Left lung (tissue), 10 donors: Measurements from ENCODE around the gene PGAP6. TPM values are rescaled to one million over a fixed set of nuclear protein-coding genes. Genes with fewer than 3 reads are reported as not detected.

ENCODE experiments used
- ATAC-seq: fragments of 200-7000 bp; cut with Tn5 transposase; one replicate; pipeline ENCODE4 v1.9.1; 2020; ENCODE audit warnings: moderate library complexity
- DNase-seq, 4 donors: peaks; one replicate each; pipeline ENCODE4 v3.0.0-alpha.2; 2013 to 2020
- H3K27ac ChIP-seq, 2 donors: fragments of 200-600 bp; sonication (generic) in 1 of 2; one replicate each; pipeline versions ENCODE4 v1.5.0 to v1.8.0; 2020 to 2021
- H3K27me3 ChIP-seq, 2 donors: fragments of 200-600 bp; sonication (generic) in 1 of 2; one replicate each; pipeline versions ENCODE4 v1.5.0 to v1.8.0; 2020 to 2021
- H3K36me3 ChIP-seq, 2 donors: fragments of 200-600 bp; sonication (generic) in 1 of 2; one replicate each; pipeline versions ENCODE4 v1.5.0 to v1.8.0; 2020 to 2021
- H3K4me1 ChIP-seq, 2 donors: fragments of 200-600 bp; one replicate each; pipeline ENCODE4 v1.8.0; 2021
- H3K4me3 ChIP-seq, 2 donors: fragments of 200-600 bp; sonication (generic) in 1 of 2; one replicate each; pipeline versions ENCODE4 v1.5.0 to v1.8.0; 2020 to 2021; ENCODE audit warnings: mild to moderate bottlenecking in 1 of 2
- H3K9me3 ChIP-seq, 2 donors: fragments of 200-600 bp; sonication (generic) in 1 of 2; one replicate each; pipeline versions ENCODE4 v1.5.0 to v1.8.0; 2020 to 2021
- intact Hi-C, 2 donors: fragments of 100-400 bp; cut with DNase I; formaldehyde crosslinking; loops; one replicate each; pipeline versions ENCODE4 v1.11.2 to v1.14.2; 2022
- polyA plus RNA-seq, 6 donors: library from polyadenylated mRNA; unstranded; fragments of 120-200 nt; gene quantifications; one replicate each; pipeline ENCODE4 v1.2.1, GENCODE V29; 2013; ENCODE audit not compliant: insufficient read length in 6 of 6
- total RNA-seq, 2 donors: library from RNA; stranded (reverse); fragmentation: NEBNext Ultra II Directional; extraction: Animal tissue kit (Norgen Biotek cat#: 25700); gene quantifications; one replicate each; pipeline ENCODE4 v1.2.1, GENCODE V29; 2021
- TF ChIP-seq, protein P1 (sequence below), 2 donors: fragments of 200-600 bp; sonication (generic) in 1 of 2; IDR thresholded peaks; one replicate each; pipeline versions ENCODE4 v1.5.0 to v1.8.0; 2021; ENCODE audit warnings: antibody characterized with exemption in 2 of 2
- donor health status: DM: no; HTN: yes; CAD: no.
- donor health status: DM: no; HTN: no; CAD: no.

The PGAP6 gene
- total and polyA plus RNA-seq, 8 donors, result 37.3 to 88.4 (median 43.9) TPM

DNA sequence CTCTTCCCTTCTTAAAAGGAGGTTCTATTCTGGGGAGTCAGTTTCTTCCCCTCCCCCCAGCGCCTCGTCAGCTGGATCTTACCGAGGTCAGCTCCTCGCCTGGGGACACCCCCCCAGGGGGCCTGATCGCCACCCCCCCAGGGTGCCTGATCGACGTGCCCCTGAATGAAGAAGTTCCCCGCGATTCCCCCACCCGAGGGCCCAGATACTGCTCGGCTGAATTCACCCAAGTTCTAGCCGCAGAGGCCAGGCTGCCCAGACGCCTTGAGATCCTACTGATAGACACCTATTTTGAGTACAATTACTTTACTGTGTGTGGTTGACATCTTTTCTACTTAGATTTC, 45.1 kb upstream of the PGAP6 start:
- H3K27me3 ChIP-seq, result peaks cover 0 to 11% of the 10 kb centered on the region in 2 donors
- TF ChIP-seq, protein P1, sequence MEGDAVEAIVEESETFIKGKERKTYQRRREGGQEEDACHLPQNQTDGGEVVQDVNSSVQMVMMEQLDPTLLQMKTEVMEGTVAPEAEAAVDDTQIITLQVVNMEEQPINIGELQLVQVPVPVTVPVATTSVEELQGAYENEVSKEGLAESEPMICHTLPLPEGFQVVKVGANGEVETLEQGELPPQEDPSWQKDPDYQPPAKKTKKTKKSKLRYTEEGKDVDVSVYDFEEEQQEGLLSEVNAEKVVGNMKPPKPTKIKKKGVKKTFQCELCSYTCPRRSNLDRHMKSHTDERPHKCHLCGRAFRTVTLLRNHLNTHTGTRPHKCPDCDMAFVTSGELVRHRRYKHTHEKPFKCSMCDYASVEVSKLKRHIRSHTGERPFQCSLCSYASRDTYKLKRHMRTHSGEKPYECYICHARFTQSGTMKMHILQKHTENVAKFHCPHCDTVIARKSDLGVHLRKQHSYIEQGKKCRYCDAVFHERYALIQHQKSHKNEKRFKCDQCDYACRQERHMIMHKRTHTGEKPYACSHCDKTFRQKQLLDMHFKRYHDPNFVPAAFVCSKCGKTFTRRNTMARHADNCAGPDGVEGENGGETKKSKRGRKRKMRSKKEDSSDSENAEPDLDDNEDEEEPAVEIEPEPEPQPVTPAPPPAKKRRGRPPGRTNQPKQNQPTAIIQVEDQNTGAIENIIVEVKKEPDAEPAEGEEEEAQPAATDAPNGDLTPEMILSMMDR (IDR thresholded peaks at IDR 0.05), result no peak
- peaks cover 9 to 40% of the 10 kb centered on the region in 2 donors for H3K4me1 ChIP-seq
- DNase-seq (peak in 1 of 4 donors; percentile 69), ATAC-seq (no peak)
- H3K36me3 ChIP-seq, result no peaks in the 10 kb centered on the region
- intact Hi-C loops, result no loop called here
- H3K27ac ChIP-seq, result no peak overlapping the region
- H3K4me3 ChIP-seq, result peak overlapping the region; percentile 67 to 78
- no peaks in the 10 kb centered on the region for H3K9me3 ChIP-seq

DNA sequence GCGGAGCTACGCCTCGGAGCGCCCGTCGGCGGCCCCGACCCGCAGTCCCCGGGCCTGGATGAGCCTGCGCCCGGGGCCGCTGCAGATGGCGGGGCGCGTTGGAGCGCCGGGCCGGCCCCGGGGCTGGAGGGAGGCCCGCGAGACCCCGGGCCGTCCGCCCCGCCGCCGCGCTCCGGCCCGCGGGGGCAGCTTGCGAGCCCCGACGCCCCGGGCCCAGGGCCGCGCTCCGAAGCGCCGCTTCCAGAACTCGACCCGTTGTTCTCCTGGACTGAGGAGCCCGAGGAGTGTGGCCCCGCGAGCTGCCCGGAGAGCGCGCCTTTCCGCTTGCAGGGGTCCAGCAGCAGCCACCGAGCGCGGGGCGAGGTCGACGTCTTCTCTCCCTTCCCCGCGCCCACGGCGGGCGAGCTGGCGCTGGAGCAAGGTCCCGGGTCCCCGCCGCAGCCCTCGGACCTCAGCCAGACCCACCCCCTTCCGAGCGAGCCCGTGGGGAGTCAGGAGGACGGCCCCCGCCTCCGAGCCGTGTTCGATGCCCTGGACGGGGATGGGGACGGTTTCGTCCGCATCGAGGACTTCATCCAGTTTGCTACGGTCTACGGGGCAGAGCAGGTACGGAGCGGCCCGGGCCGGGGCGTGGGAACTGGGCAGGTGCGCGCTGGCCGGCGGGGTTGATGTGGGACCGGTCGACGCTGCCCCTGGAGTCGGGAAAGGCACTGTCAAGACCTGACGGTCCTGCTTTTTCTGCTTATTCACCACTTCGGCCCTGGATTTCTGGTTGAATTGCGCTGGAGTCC, 44.5 kb upstream of the PGAP6 start:
- H3K27me3 ChIP-seq, result peaks cover 0 to 11% of the 10 kb centered on the region in 2 donors
- intact Hi-C loops, result no loop called here
- H3K27ac ChIP-seq, result no peak overlapping the region
- H3K4me1 ChIP-seq, result peaks cover 9 to 40% of the 10 kb centered on the region in 2 donors
- no peaks in the 10 kb centered on the region for H3K36me3 ChIP-seq
- TF ChIP-seq, protein P1 (IDR thresholded peaks at IDR 0.05), result no peak
- peak overlapping the region; percentile 67 to 78 for H3K4me3 ChIP-seq
- DNase-seq (peak in 3 of 4 donors; percentile 3 to 82 (median 7)), ATAC-seq (no peak)
- H3K9me3 ChIP-seq, result no peaks in the 10 kb centered on the region

GRCh38 chr16:425740-426114, 43.9 kb upstream of the PGAP6 start:
- H3K9me3 ChIP-seq, result no peaks in the 10 kb centered on the region
- H3K36me3 ChIP-seq, result no peaks in the 10 kb centered on the region
- peak overlapping the region; percentile 88 to 89 for H3K27ac ChIP-seq
- peaks cover 0 to 11% of the 10 kb centered on the region in 2 donors for H3K27me3 ChIP-seq
- DNase-seq (no peak), ATAC-seq (no peak)
- TF ChIP-seq, protein P1 (IDR thresholded peaks at IDR 0.05), result no peak
- intact Hi-C loops, result no loop called here
- H3K4me3 ChIP-seq, result peak overlapping the region; percentile 65 to 78
- H3K4me1 ChIP-seq, result peaks cover 9 to 40% of the 10 kb centered on the region in 2 donors

DNA sequence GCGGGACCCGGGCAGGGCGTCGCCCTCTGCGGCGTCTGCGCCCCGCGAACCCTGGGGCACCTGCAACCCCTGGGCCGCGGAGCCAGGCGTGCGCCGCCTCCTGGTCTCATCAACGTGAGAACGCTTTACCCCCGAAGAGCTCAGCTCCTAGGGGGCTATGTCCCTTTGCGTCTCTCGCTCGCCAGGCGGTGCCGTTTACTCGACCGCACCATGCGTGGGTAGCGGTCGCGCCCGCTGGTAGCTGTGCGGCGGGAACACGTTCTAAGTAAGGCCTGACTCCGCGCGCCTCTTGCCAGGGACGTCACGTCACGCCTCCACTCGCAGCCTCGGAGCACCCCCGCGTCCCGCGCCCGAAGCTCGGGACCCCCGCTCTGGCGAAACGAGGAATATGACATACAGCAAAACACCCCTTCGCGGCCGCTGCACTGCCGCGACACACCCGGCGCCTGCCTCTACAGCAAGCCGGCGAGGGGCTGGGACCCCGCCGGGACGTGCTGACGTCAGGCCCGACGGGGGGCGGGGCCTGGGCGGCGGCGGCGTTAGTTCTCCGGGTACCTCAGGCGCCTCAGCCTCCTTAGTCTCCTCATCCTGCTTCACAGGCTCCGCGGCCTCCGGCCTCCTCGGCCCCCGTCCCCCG, 43.4 kb upstream of the PGAP6 start, which contains the start of gene RAB11FIP3:
Gene RAB11FIP3 (plus strand): TSS at position 568 of the 637 bp plus-strand sequence. CDS start 358 bp downstream, outside the sequence.
- Histone ChIP-seq H3K4me1 (peaks cover 9 to 40% of the 10 kb centered on the region in 2 donors), H3K27me3 (peaks cover 0 to 11% of the 10 kb centered on the region in 2 donors), H3K4me3 (peak within 1 kb of the TSS; percentile 67 to 78), H3K9me3 (no peaks in the 10 kb centered on the region), H3K36me3 (no peaks in the 10 kb centered on the region), H3K27ac (peak within 1 kb of the TSS; percentile 88 to 89)
- ATAC-seq (peak; percentile 94), DNase-seq (peak; percentile 77 to 96 (median 81))
- TF ChIP-seq, protein P1 (IDR thresholded peaks at IDR 0.05), result no peak
- intact Hi-C loops, result no loop called here

GRCh38 chr16:424623-425081, 42.9 kb upstream of the PGAP6 start:
- Histone ChIP-seq H3K4me3 (peak overlapping the region; percentile 65 to 78), H3K27me3 (peaks cover 0 to 11% of the 10 kb centered on the region in 2 donors), H3K9me3 (no peaks in the 10 kb centered on the region), H3K4me1 (peaks cover 9 to 40% of the 10 kb centered on the region in 2 donors), H3K36me3 (no peaks in the 10 kb centered on the region), H3K27ac (peak overlapping the region; percentile 88 to 89)
- TF ChIP-seq, protein P1 (IDR thresholded peaks at IDR 0.05), result no peak
- peak in 1 of 4 donors; percentile 86 for DNase-seq
- intact Hi-C loops, result no loop called here
- ATAC-seq, result peak; percentile 42
